GM13976 (cell line): Measurements from ENCODE around the gene ZNF319.

Experiments
- DNase-seq: peaks from one replicate; pipeline ENCODE4 v3.0.0; 2012; ENCODE audit warnings: low spot score
- CTCF ChIP-seq: IDR thresholded peaks from 2 replicates; pipeline ENCODE4 v1.5.1; 2012; ENCODE audit warnings: borderline replicate concordance, mild to moderate bottlenecking; ENCODE audit not compliant: insufficient read depth; ENCODE audit errors: extremely low read depth, missing control alignments, control extremely low read depth
- in situ Hi-C: fragments of 300-500 bp; cut with MboI; formaldehyde crosslinking; loops from one replicate; pipeline ENCODE4 v1.12.0; 2022; ENCODE audit warnings: low sequenced_read_pairs, mixed read lengths, inconsistent platforms; ENCODE audit not compliant: unreplicated experiment

The ZNF319 gene

GRCh38 chr16:58002416-58002800 lies 1.9 kb upstream of the ZNF319 start:
- no peak for TF ChIP-seq CTCF
- DNase-seq: no peak
- in situ Hi-C loops: loop anchor here (10.0 kb wide), 1 partner anchor 108 kb away; no protein-coding TSS in a partner anchor

- DNase-seq: no peak
- peak; percentile 3 for TF ChIP-seq CTCF
- in situ Hi-C loops: loop anchor here (10.0 kb wide), 1 partner anchor 107 kb away; no protein-coding TSS in a partner anchor
These were observed 1.4 kb upstream of the ZNF319 start for GRCh38 chr16:58001781-58002415.

- DNase-seq: peak; percentile 98
- in situ Hi-C loops: loop anchor here (10.0 kb wide), 1 partner anchor 106 kb away; no protein-coding TSS in a partner anchor
- peak; percentile 91 for TF ChIP-seq CTCF
These were observed 519 bp upstream of the ZNF319 start, which contains the start of gene USB1 for GRCh38 chr16:58000706-58001676. Gene USB1 (plus strand): TSS chr16:58001407. CDS start chr16:58001484, 77 bp downstream.

- in situ Hi-C loops: no loop called here
- no peak for TF ChIP-seq CTCF
- peak; percentile 57 for DNase-seq
These were observed 1.0 kb downstream of the ZNF319 start for GRCh38 chr16:57999366-57999970.

- TF ChIP-seq CTCF: no peak
- DNase-seq: no peak
- in situ Hi-C loops: no loop called here
These were observed 1.5 kb downstream of the ZNF319 start for GRCh38 chr16:57998992-57999365.

GRCh38 chr16:57998486-57998885 lies 2.0 kb downstream of the ZNF319 start:
- in situ Hi-C loops: no loop called here
- no peak for DNase-seq
- no peak for TF ChIP-seq CTCF
